GM19397 (cell line): Measurements from ENCODE around the gene ATAD2B.
"Not testable (repeated sequence)": the region's sequence is repeated elsewhere in the genome, so short reads cannot be mapped to it uniquely, and the experiment has no call there.

ENCODE experiments used
- ATAC-seq: cut with Tn5 transposase; IDR thresholded peaks from one replicate; pipeline ENCODE4 v1.9.1; 2021; ENCODE audit warnings: mild to moderate bottlenecking, moderate library complexity; ENCODE audit not compliant: unreplicated experiment

The ATAD2B gene

GRCh38 chr2:23926750-23927571, at the start of gene ATAD2B:
Gene ATAD2B (minus strand): TSS chr2:23927123. CDS start chr2:23926770, 353 bp downstream.
- ATAC-seq, result peak; percentile 76

- no peak for ATAC-seq
These were observed 40.9 kb upstream of the ATAD2B start for GRCh38 chr2:23967846-23968245.

GRCh38 chr2:23954325-23955014, 27.5 kb upstream of the ATAD2B start:
- ATAC-seq, result no peak

GRCh38 chr2:23953625-23954024, 26.7 kb upstream of the ATAD2B start:
- ATAC-seq, result no peak

- ATAC-seq, result not testable (repeated sequence)
These were observed 25.6 kb upstream of the ATAD2B start for GRCh38 chr2:23952558-23952957.

GRCh38 chr2:23947350-23947749, 20.4 kb upstream of the ATAD2B start:
- ATAC-seq, result no peak

- ATAC-seq, result no peak
These were observed 18.1 kb upstream of the ATAD2B start for GRCh38 chr2:23944976-23945375.

- no peak for ATAC-seq
These were observed 17.6 kb upstream of the ATAD2B start for GRCh38 chr2:23944527-23944926.

- no peak for ATAC-seq
These were observed 16.7 kb upstream of the ATAD2B start for GRCh38 chr2:23943666-23944065.

- ATAC-seq, result no peak
These were observed 14.7 kb upstream of the ATAD2B start for GRCh38 chr2:23941644-23942043.

GRCh38 chr2:23940718-23941620, 14.0 kb upstream of the ATAD2B start:
- ATAC-seq, result peak; percentile 56

- peak; percentile 81 for ATAC-seq
These were observed 13.2 kb upstream of the ATAD2B start, which contains the start of gene UBXN2A for GRCh38 chr2:23939987-23940717. Gene UBXN2A (plus strand): TSS chr2:23940463. CDS start chr2:23958315, 17,852 bp downstream.

GRCh38 chr2:23934259-23934658, 7.3 kb upstream of the ATAD2B start:
- ATAC-seq, result no peak

- ATAC-seq, result peak; percentile 29
These were observed 603 bp downstream of the ATAD2B start for GRCh38 chr2:23926290-23926749.

GRCh38 chr2:23925702-23926289, 1.1 kb downstream of the ATAD2B start:
- ATAC-seq, result peak; percentile 45

- no peak for ATAC-seq
These were observed 2.1 kb downstream of the ATAD2B start for GRCh38 chr2:23924589-23925359.

GRCh38 chr2:23918837-23919489, 8.0 kb downstream of the ATAD2B start:
- no peak for ATAC-seq

- no peak for ATAC-seq
These were observed 10.1 kb downstream of the ATAD2B start for GRCh38 chr2:23916727-23917405.
